SW480 (cell line): Measurements from ENCODE around the gene KRTAP9-4.
"Not testable (repeated sequence)": the region's sequence is repeated elsewhere in the genome, so short reads cannot be mapped to it uniquely, and the experiment has no call there.

Source experiments
- DNase-seq: peaks from one replicate; pipeline ENCODE4 v3.0.0-alpha.2; 2016; ENCODE audit warnings: low spot score

Gene KRTAP9-4

DNA sequence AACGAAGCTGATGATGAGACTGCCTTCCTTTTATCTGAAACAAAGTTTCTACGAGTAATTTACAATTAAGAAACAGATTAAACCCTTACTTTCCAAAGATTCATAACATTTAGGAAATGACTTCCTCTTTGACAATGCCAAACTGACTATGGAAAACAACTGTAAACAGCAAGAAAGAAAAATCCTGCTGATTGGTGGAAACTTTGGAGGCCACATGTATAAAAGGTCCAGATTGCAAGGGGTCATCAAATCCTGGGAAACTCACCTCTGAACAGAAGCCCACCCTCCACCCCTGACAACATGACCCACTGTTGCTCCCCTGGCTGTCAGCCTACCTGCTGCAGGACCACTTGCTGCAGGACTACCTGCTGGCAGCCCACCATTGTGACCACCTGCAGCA, 15.6 kb downstream of the KRTAP9-4 start, which contains the start of gene KRTAP9-6:
KRTAP9-6 (plus strand) TSS at position 301 of the 400 bp plus-strand sequence; CDS start at position 301, 0 bp downstream.
- no peak for DNase-seq

DNA sequence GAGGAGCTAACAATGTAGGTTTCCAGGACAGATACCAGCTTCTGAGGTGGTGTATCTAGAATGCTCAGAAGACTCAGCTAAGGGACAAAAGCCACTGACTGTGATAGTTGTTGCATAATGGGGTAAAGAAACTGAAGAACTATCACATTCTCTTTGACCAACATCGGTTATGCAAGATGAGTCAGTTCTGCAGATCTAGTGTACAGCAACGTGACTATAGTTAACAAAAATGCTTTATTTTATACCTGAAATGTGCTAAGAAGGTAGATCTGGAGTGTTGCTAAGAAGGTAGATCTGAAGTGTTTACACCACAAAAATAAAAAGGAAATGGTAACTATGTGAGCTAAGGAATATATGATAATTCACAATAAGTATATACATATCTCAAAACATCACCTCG, 18.2 kb downstream of the KRTAP9-4 start:
- no peak for DNase-seq

GRCh38 chr17:41271323-41271722, 21.8 kb downstream of the KRTAP9-4 start:
- not testable (repeated sequence) for DNase-seq

- DNase-seq = no peak
Observed at GRCh38 chr17:41271858-41272257, 22.4 kb downstream of the KRTAP9-4 start.

- DNase-seq = not testable (repeated sequence)
Observed at GRCh38 chr17:41275648-41276190, 26.2 kb downstream of the KRTAP9-4 start, which contains the start of gene KRTAP9-7. Gene KRTAP9-7 (plus strand): TSS chr17:41275698. CDS start chr17:41275698, 0 bp downstream.

DNA sequence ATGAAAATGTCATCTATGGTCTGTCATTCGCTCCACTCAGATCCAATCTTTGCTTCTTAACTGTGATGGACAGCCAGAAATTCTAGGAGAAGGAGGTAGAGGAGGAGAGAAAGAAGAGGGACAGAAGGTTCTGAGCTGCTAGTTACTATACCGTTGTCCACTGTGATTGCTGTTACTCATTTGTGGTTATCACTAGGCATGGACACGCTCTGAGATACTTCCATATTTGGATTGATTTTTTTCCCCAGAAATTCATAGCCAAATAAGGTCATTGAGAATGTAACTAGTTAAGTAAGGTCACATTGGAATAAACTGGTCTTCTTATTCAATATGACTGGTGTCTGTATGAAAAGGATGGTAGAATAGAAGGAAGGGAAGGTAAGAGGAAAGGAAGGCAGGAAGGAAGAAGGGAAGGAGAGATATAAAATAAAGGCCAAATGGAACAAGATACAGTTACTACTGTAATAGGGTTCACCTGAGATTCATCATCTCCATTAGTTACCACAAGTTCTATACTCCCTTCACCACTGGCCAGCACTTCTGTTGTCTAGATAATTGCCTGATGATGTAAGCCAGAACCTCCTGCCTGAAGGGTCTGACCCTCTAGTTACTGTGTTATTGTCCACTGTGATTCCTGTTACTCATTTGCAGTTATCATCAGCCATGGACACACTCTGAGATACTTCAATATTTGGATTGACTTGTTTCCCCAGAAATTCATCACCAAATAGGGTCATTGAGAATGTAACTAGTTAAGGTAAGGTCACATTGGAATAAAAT, 28.9 kb downstream of the KRTAP9-4 start:
- no peak for DNase-seq

- no peak for DNase-seq
Observed at GRCh38 chr17:41284043-41284442, 34.6 kb downstream of the KRTAP9-4 start.

DNA sequence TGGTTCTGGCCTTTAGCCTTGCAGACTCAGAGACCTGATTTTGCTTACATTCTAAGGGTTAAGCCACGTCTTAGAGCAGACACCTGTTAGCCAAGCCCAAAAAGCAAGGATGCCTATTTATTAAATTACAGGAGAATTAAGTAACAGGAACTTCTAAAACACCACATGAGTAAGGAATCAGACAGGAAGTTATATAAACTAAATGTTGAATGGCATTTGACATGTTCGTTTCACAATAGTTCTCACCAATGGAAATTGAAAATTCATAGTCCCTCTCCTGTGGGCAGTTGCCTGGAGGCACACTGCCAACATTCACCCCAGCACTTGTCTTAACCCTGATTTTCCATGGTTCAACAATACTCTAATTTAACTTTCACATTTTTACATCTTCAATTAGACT, 35.1 kb downstream of the KRTAP9-4 start:
- no peak for DNase-seq

GRCh38 chr17:41287050-41287449, 37.6 kb downstream of the KRTAP9-4 start:
- DNase-seq = no peak

DNA sequence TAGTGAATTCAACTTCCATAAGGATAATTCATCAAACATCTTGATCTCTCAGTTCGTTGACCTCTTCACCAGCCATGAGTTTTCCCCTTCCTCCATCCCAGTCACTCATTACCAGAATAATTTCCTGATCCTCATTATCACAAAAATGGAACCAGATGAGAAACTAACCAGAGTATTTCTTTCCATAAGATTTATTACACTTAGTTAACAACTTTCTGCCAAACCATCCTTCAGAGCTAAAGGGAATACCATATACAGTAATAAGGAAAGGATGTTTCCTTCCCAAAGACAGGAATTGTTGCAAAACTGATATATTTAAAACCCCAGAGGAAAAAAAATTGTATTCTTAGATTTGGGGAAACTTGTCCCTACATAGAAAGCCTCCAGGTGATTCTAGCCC, 44.5 kb downstream of the KRTAP9-4 start:
- no peak for DNase-seq

- no peak for DNase-seq
Observed at GRCh38 chr17:41296846-41297245, 47.4 kb downstream of the KRTAP9-4 start.

DNA sequence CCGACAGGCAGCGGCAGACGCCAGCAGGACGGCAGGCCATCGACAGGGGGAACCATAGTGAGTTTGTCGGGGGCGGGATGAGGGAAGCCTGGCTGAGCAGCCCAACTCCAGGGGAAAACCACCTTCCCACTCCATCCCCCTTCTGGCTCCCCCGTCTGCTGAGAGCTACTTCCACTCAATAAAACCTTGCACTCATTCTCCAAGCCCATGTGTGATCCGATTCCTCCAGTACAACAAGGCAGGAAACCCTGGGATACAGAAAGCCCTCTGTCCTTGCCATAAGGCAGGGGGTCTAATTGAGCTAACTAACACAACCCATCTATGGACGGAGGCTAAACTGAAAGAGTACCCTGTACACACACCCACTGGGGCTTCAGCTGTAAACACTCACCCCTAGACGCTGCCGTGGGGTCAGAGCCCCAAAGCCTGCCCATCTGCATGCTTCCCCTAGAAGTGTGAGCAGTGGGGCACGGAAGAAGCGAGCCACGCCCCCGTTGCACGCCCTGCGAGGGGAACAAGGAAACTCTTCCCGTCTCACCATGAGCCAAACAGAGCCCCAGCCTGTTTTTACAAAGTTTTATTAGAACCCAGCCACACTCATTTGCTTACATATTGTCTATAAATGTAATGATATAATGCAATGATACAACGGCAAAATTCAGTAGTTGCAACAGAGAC, 49.1 kb downstream of the KRTAP9-4 start:
- no peak for DNase-seq
